ENCODE measurements around the gene MID1. TPM values are rescaled to one million over a fixed set of nuclear protein-coding genes. Genes with fewer than 3 reads are reported as not detected.

Gene MID1
- total RNA-seq, 2 experiments from 2014 or later, result 0.19 TPM; not detected in 1

GRCh38 chrX:10444204-10444603 is 176.2 kb downstream of the MID1 start:
- Mint-ChIP-seq H3K4me3 (no peak overlapping the region), H3K27ac (no peak overlapping the region), H3K36me3 (ENCODE audit: low read depth) (no peaks in the 10 kb centered on the region), H3K27me3 (no peaks in the 10 kb centered on the region), H3K9me3 (peaks cover 8% of the 10 kb centered on the region), H3K4me1 (ENCODE audit: low read depth) (no peaks in the 10 kb centered on the region)
- Histone ChIP-seq H3K27me3 (ENCODE audit: control insufficient read depth in 1 of 2, insufficient read depth in 2 of 2, low read length in 2 of 2) (no peaks in the 10 kb centered on the region), H3K4me3 (ENCODE audit: low read length) (no peak overlapping the region), H3K4me1 (ENCODE audit: insufficient read depth, low read length) (no peaks in the 10 kb centered on the region), H3K9me3 (ENCODE audit: control insufficient read depth in 1 of 2, insufficient read depth in 1 of 2, low read length in 2 of 2) (peaks cover 0 to 2% of the 10 kb centered on the region in 2 experiments), H3K27ac (ENCODE audit: low read depth in 1 of 2, low read length in 2 of 2) (no peak overlapping the region), H3K36me3 (ENCODE audit: insufficient read depth, low read length) (no peaks in the 10 kb centered on the region)
- no peak for TF ChIP-seq CTCF (IDR thresholded peaks at IDR 0.05)
- ChIA-PET CTCF (no interaction called here), POLR2A (no interaction called here)
- DNase-seq (no peak), ATAC-seq (ENCODE audit: poor library complexity) (no peak)
- intact Hi-C loops (cut with DNase I, micrococcal nuclease), result no loop called here

- Mint-ChIP-seq H3K4me3 (no peak overlapping the region), H3K27me3 (no peaks in the 10 kb centered on the region), H3K27ac (no peak overlapping the region), H3K4me1 (ENCODE audit: low read depth) (no peaks in the 10 kb centered on the region), H3K36me3 (ENCODE audit: low read depth) (no peaks in the 10 kb centered on the region), H3K9me3 (peaks cover 8% of the 10 kb centered on the region)
- no peak for TF ChIP-seq CTCF (IDR thresholded peaks at IDR 0.05)
- intact Hi-C loops (cut with DNase I, micrococcal nuclease), result no loop called here
- DNase-seq (no peak), ATAC-seq (ENCODE audit: poor library complexity) (no peak)
- Histone ChIP-seq H3K4me3 (ENCODE audit: low read length) (no peak overlapping the region), H3K27ac (ENCODE audit: low read depth in 1 of 2, low read length in 2 of 2) (no peak overlapping the region), H3K36me3 (ENCODE audit: insufficient read depth, low read length) (no peaks in the 10 kb centered on the region), H3K9me3 (ENCODE audit: control insufficient read depth in 1 of 2, insufficient read depth in 1 of 2, low read length in 2 of 2) (no peaks in the 10 kb centered on the region), H3K27me3 (ENCODE audit: control insufficient read depth in 1 of 2, insufficient read depth in 2 of 2, low read length in 2 of 2) (no peaks in the 10 kb centered on the region), H3K4me1 (ENCODE audit: insufficient read depth, low read length) (no peaks in the 10 kb centered on the region)
- POLR2A ChIA-PET, result no interaction called here
- CTCF ChIA-PET, result no interaction called here
These were observed 178.9 kb downstream of the MID1 start for GRCh38 chrX:10441464-10441863.

GRCh38 chrX:10433296-10433965 is 187.0 kb downstream of the MID1 start:
- no peak overlapping the region for H3K4me3 Mint-ChIP-seq
- H3K27ac Mint-ChIP-seq, result no peak overlapping the region
- no peak overlapping the region for H3K27ac ChIP-seq (ENCODE audit: low read depth in 1 of 2, low read length in 2 of 2)
- intact Hi-C loops (cut with DNase I, micrococcal nuclease), result no loop called here
- H3K36me3 Mint-ChIP-seq (ENCODE audit: low read depth), result no peaks in the 10 kb centered on the region
- H3K4me1 Mint-ChIP-seq (ENCODE audit: low read depth), result no peaks in the 10 kb centered on the region
- no peak for TF ChIP-seq CTCF (IDR thresholded peaks at IDR 0.05)
- H3K9me3 Mint-ChIP-seq, result no peaks in the 10 kb centered on the region
- no peaks in the 10 kb centered on the region for H3K36me3 ChIP-seq (ENCODE audit: insufficient read depth, low read length)
- ChIA-PET CTCF (no interaction called here), POLR2A (no interaction called here)
- no peak overlapping the region for H3K4me3 ChIP-seq (ENCODE audit: low read length)
- DNase-seq (no peak), ATAC-seq (ENCODE audit: poor library complexity) (no peak)
- no peaks in the 10 kb centered on the region for H3K27me3 Mint-ChIP-seq
- H3K9me3 ChIP-seq (ENCODE audit: control insufficient read depth in 1 of 2, insufficient read depth in 1 of 2, low read length in 2 of 2), result no peaks in the 10 kb centered on the region
- H3K4me1 ChIP-seq (ENCODE audit: insufficient read depth, low read length), result no peaks in the 10 kb centered on the region
- no peaks in the 10 kb centered on the region for H3K27me3 ChIP-seq (ENCODE audit: control insufficient read depth in 1 of 2, insufficient read depth in 2 of 2, low read length in 2 of 2)

All from CD4-positive, alpha-beta T cell (primary cell).